GM19023 (cell line): Measurements from ENCODE around the gene DELE1.
A peak's percentile ranks its signal among the peaks of the same experiment; 100 is the strongest.

Source experiments
- ATAC-seq: cut with Tn5 transposase; IDR thresholded peaks from one replicate; pipeline ENCODE4 v1.9.1; 2021; ENCODE audit warnings: mild to moderate bottlenecking, moderate library complexity; ENCODE audit not compliant: unreplicated experiment

Gene DELE1

DNA sequence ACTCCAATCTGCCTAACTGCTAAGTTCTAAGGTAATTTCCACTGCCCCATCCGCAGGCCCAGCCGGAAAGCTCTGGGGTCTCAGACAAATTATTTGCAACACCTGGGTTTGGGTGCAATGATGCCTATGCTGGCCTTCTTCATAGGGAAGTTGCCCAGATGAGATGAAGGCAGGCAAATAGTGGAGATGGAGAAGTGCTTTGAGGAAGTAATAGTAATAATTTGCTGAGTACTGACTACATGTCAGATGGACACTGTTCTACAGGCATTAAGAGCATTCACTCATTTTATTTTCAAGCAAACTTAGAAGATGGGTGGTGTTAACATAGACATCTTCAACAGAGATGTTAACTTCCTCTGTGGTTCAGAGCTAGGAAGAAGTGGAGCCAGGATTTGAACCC is 30.5 kb downstream of the DELE1 start:
- no peak for ATAC-seq

DNA sequence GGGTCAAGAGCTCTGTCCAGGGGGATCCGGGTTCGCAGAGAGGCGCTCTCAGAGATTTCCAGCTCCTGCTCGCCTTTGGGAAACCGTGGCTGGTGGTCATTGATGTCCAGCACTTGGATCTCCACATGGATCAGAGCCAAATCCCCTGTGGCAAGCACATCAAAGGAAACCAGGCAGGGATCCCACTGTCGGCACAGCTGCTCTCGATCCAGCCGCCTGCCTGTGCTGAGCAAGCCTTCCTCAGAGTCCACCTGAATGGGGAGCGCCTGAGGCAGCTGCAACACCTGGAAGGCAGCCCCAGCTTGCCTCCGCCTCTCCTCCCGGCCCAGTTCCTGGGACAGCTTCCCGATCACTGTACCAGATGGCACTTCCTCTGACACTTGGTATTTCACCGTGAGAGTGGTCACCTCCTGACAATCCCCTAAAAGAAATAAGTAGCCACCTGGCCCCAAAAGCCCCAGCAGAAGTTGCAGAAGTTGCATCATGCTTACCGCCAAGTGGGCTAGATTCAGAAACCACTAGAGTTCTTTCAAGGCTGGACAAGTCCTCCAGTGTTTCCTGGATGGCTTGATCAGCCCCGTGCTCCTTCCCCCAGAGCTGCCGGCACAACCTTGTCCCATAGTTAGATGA is 33.8 kb downstream of the DELE1 start:
- no peak for ATAC-seq

DNA sequence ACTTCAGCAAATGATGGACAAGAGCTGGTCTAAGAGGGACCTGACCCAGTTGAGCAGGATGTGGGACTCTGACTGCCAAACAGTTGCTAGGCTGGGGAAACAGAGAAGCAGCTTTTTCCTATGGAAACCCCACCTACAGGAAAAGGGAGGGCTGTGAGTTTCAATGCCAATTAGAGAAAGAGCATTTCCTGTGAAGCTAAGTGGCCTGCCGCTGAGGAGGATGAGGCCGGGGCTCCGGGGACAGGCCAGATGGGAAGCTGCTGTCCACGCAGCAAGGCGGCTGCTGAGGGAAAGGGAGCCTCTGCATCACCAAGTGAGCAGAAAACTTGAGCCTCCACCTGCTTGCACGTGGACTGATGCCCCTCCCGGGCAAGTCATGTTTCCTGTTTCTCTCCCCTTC is 34.4 kb downstream of the DELE1 start, which contains the start of gene PCDH12:
Gene PCDH12 (minus strand): TSS at position 90 of the 400 bp plus-strand sequence. CDS start 351 bp downstream, outside the sequence.
- ATAC-seq: no peak

DNA sequence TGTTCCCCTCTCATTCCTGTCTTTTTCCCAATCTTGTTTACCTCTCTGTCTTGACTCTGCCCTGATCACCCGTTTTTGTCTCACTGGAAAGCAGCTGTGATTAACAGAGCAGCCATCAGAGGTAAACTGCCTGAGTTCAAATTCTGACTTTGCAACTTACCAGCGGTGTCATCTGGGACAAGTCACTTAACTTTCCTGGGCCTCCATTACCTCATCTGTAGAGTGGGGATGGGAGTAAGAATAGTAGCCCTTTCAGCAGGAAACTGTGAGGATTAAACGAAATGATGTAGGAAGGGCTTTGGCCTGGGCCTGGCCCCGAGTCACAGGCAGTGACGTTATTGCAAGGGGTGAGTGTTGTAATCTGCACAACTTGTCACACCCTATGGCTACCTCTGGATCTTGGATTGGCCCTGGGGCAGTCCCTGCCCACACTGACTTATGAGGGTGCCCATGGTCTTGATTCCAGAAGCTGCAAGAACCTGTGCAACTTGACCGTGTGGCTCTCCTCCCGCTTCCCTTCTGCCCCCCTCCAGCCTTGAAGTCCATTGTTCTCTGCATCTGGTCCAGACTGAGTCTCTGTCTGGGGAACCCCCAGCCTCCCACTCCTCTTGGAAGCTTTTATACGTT is 35.0 kb downstream of the DELE1 start:
- no peak for ATAC-seq

DNA sequence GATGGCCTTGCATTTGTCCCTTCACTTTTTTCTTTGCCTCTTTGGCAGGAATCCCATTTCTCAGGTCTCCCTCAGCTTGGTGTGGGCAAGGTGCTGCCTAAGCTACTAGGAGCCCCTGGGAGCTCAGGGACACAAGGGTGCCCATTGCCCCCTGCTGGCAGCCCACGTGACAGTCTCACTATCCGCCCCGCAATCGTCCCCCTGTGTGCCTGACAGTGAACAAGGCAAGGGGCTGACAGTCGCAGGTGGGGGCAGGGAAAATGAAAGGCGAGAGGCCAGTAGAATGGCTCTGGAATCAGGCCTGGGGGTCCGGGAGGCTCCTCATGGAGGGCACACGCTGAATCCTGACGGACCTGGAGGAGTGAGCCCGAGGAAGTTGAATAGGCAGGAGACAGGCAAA is 36.3 kb downstream of the DELE1 start:
- no peak for ATAC-seq

DNA sequence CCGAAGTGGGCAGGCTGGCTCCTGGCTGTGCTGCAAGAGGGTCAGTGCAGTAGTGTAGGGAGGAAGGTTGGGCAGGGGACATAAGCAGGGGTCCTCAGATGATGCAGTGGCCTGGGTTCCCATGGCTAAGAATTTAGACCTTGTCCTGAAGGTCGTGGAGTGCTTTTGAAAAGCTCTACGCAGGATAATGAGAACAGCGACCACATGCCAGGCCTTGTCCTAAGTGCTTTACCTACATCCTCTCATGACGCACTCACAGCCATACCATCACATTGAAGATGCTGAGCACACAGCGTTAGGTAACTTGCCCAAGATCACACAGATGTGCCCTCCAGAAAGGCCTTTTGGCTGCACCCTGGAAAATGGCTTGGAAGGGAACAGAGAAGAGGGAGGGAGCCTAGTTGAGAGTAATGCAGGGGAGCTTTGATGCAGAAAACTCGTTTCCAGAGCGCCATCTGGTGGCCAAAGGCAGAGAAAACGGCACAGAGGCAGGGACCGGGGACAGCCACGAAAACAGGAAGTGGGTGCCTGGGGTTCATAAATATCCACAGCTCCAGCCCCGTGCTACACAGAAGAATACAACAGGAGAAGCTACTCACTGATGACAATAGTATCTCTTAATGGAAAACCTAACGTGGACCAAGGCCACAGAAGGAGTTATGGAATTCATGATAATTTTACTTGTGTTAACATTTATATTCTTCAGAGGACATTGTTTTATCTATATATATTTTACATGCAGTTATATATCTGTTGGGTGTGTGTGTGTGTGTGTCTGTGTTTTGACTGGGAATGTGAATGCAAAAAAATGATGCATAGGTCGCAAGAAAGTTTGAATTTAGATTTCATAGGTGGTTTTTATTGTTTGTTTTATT is 37.0 kb downstream of the DELE1 start:
- ATAC-seq: peak; percentile 94

DNA sequence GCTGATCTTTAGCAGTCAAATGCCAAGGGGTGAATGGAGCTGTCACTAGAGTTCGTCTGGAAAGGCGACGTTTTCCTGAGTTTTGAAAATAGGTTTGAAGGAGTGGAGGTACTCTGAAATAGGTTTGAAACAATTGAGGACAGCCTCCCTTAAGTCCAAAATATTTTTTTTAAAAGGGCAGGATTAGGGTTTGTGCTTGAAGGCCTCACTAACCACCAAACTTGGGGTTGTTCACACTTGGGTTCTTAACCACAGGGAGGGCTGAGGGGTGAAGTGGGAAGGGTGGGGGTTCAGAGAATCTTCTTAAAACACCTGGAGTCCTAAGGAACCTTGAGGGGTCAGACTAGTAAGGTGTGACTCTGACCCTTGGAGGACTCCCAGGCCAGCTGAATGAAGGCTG is 37.8 kb downstream of the DELE1 start:
- no peak for ATAC-seq

DNA sequence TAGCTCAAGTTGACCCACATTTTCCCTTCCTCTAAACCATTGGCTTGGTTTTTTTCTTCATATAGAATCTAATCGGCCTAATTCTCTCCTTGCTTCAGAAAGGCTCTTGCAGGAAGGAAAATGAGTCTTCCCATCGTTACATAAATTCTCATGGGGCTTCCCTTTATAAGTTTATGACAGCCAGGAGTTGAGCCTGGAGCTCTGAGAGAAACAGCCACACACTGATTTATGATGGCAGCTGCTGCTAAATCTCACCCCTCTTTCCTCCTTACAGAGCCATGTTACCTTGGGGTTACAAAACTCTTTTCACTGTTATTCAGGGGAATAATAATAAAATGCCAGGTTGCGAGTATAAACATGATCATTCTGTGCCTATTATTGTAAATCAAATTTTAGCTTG is 40.0 kb downstream of the DELE1 start:
- no peak for ATAC-seq

DNA sequence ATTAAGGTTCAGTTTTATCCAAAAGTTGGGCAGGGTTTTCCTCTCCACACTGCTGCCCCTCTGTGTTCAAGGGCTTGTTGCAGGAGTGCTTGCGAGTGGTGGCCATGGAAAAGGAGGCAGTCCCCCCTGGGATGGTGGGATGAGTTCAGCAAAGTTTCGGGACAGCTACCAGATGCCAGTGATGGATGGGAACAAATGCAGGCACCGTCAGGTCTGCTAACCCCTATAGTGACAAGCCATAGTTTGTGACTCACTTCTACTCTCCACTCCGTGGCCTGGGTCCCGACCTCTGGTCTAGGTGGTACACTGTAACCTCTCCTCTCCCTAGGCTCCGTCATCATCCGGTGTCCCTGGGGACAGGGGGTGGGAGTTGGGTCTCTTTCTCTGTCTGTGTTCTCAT is 41.4 kb downstream of the DELE1 start:
- no peak for ATAC-seq

DNA sequence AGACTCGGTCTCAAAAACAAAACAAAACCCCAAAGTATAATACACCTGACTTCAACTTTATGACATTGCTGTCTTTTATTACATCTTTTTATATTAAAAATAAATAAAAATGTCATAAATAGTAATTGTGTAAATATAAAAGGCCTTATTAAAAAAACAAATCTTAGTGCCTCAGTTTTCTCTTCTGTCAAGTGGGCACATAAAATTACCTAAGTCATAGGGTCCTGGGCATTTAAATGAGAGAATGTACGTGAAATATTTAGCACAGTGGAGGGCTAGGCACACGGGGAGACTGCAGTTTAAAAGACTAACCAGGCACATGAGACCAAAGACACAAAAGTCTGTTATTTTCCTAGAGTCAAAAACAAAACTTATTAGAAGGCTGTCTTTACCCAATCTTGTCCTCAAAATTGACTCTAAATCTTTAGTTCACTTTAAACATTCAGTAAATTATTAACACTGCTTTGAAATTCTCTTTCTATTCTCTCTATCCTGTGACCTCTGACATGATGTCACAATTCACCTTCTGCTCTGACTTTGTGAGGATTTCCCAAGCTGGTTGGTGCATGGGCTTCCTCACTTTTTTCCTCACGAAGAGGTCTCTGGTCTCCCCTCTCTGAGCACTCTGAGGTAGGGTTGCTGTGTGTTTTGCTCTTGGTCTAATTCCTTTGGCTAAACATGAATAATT is 42.7 kb downstream of the DELE1 start:
- ATAC-seq: no peak

DNA sequence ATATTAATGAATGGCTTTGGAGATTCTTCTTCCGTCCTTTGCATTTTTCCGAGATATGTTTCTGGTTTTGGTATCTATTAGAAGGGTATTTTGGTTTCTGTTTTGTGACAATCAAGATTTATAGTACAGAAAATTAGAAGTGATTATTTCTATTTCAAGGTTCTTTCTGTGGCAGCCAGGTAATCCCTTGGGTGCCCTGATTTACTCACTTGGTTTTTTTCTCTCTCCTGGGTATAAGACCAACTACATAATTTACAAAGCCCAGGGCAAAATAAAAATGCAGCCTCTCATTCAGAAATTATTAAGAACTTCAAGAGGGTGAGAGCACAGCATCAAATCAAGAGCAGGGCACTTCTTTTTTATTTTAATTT is 43.3 kb downstream of the DELE1 start:
- ATAC-seq: no peak

DNA sequence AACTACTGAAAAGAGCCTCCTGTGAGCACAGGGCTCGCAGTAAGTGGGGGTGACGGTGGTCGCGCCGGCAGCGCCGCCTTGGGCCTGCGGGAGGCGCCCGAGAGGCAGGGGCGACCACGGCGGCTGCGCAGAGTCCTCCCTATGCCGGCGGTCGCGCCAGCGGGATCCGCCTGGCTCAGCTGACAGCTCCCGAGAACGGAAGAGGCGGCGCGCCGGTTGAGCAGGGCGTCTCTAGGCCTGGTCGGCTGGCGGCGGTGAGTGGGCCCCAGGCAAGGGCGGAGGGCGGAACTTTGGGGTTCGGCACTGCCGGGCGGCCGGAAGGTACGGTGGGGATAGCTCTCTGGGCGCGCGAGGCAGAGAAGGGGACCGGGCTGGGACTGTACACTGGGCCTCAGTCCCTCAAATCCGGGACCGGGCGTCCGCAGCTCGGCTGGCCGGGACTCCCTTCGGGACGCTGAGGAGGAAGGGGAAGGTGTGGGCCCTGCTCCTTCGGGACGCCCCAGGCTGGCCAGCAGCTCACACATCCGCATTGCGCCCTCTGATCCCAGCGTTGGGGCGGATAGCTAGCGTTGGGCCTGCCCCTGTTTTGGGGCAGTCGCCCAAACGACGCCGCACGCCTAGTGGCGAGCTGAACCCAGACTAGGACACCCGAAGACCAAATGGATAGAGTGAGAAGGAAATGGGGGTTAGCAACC is 45.4 kb downstream of the DELE1 start, which contains the start of gene RNF14:
Gene RNF14 (plus strand): TSS at position 192 of the 695 bp plus-strand sequence. CDS start 4,484 bp downstream, outside the sequence.
- ATAC-seq: peak; percentile 91

DNA sequence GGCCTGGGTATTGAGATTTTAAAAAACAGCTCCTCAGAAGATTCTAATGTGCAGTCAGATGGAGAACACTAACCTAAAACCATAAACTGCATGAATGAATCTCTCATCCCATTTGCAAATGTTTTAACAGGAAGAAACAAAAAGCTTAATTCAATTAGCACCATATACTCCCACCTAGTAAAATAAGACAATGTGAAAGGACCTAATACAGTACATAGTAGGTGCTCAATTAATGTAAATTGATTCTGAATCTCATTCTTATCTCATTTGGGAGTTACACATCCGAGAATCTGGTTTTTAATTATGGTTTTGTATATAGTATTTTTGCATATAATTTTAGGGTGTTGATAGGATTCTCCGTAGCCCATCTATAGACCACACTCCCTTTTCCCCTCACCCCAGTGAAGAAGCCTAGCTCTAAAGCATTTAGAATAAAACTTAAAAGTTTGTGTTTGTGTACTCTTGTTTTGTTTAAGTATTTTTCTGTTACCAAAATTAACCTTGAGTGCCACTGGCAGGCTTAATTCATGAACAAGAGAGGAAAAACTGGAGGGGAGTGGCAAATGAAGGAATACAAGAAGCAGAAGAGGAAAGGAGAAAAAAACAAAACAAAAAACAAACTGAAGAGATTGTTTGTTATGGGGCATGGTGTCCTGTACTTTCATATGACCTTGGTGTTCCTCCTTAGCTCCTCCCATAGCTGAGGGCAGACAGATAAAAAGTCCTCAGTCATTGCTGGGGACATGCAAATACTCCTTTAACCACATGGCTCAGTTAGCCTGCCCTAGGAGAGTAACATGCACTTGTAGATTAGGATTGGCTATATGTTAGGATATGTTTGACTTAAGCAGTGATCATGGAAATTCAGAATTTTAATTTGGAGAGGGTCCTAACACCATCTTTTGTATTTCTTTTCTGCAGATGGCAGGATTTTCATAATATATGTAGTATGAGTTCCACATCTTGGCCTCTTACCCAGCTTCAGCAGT is 46.4 kb downstream of the DELE1 start:
- ATAC-seq: peak; percentile 42

DNA sequence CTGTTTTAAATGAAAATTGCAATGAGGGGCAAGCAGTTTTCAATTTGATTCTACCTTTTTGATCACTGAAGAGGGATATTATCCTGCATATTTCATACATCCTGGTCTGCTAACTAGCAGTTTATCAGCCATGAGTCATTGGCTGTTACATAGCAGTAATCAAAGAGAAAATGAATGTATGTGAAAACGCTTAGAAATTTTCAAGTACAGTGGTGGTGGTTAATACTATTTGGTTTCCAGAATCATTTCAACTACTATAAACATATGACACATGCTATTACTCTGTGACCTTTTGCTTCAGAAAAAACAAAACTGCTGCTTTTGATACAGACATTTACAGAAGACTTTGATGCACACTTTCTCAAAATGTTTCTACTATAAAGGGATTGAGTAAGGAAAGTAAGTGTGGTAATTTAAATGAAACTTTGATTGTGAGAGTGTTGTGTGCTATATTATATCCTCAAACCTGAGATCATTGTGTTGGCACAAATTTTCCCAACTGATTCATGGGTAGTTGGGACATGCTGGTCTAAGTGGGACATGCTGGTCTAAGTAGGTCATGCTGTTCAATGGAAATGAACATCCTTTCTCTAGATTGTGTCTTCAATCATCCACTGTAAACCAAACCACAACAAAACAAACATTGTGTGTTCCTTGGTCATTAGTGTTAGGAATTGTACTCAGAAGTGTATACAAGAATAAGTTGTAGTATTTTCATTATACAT is 50.4 kb downstream of the DELE1 start:
- no peak for ATAC-seq

DNA sequence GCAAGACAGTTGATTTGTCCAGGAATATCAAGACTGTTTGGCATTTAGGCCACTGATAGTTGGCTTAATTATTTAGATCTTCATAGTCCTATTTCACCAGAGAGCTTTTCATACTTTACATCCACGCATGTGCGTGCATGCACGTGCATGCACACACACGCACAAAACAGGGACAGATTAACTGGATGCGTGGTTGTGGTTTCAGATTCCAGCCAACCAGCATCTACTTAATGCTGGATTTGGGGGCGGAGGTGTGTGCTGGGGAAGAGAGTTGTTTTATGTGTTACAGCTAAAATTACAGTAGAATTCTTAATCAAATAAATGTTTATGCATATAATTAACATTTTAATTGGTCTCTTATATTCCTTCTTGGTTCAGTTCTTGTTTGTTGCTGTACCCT is 52.5 kb downstream of the DELE1 start:
- no peak for ATAC-seq

DNA sequence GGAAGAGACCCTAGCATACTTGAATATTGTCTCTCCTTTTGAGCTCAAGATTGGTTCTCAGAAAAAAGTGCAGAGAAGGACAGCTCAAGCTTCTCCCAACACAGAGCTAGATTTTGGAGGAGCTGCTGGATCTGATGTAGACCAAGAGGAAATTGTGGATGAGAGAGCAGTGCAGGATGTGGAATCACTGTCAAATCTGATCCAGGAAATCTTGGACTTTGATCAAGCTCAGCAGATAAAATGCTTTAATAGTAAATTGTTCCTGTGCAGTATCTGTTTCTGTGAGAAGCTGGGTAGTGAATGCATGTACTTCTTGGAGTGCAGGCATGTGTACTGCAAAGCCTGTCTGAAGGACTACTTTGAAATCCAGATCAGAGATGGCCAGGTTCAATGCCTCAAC is 54.7 kb downstream of the DELE1 start:
- no peak for ATAC-seq

DNA sequence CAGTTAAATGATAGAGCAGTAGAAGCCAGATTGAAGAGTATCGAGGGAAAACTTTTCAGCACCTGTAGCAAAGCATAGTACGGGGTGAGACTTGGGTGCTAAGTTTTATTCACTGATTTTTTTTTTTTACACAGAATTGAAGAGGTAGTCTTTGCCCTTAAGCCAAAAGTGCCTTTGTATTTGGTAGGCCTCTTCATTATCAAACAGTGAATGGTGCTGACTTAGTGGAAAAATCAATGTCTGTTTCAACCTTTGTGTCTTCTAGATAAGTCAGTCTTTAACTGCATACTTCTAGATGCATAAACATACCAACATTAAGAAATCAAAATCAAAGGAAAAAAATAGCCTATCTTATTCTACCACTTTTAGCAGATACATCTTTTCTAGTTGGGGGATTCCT is 59.0 kb downstream of the DELE1 start:
- no peak for ATAC-seq

DNA sequence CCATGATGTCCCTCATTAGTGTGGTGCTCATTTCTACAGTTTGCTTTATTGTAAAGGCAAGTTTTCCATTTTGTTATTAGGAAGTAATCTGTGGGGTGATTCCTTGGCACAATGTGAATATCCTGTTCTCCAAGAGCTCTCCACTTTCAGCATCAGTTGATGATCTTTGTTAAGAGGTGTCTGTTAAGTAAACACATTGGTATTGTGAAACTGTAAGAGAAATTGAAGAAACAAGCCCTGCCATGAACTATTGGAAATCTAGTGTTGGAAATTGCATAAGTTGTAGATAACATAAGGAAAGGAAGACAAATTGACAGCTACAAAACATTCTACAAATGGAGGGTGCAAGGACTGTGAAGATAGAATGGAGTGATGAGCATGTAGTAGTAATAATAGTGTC is 62.4 kb downstream of the DELE1 start:
- no peak for ATAC-seq

DNA sequence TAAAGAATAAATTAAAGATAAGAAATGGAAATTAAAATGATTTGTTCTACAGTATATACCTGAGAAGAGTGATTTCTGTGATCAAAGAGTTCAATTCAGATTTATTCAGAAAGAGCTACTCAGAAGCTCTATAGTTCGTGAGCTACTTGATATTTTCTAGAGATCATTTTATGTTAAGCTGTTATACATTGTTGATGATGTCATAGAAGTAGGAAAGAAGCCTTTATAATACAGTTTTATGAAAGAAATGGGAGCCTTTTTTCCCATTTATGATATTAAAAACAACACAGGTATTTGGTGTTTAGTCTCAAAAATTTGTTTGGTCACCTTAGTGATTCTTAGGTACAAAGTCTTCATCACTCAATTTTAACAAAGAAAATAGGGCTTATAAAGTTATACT is 66.0 kb downstream of the DELE1 start:
- ATAC-seq: no peak
